HCEC 1CT (cell line): ENCODE measurements around the gene TALDO1.
A peak's percentile ranks its signal among the peaks of the same experiment; 100 is the strongest.

Experiments used
- DNase-seq: peaks from one replicate; pipeline ENCODE4 v3.0.0-alpha.2; 2017

Gene TALDO1

GRCh38 chr11:788953-789940 lies 42.0 kb downstream of the TALDO1 start:
- DNase-seq: no peak

GRCh38 chr11:789943-790342 lies 42.7 kb downstream of the TALDO1 start, which contains the start of gene CEND1:
Gene CEND1, minus strand, starts transcription at chr11:790090. Its CDS starts 1,514 bp downstream, at chr11:788576.
- DNase-seq: no peak

- no peak for DNase-seq
These were observed 43.7 kb downstream of the TALDO1 start for GRCh38 chr11:790721-791564.

- DNase-seq: no peak
These were observed 44.6 kb downstream of the TALDO1 start for GRCh38 chr11:791658-792534.

GRCh38 chr11:792535-792821 lies 45.2 kb downstream of the TALDO1 start:
- no peak for DNase-seq

GRCh38 chr11:792873-793272 lies 45.6 kb downstream of the TALDO1 start:
- no peak for DNase-seq

GRCh38 chr11:793556-793955 lies 46.3 kb downstream of the TALDO1 start:
- no peak for DNase-seq

GRCh38 chr11:794013-794765 lies 46.9 kb downstream of the TALDO1 start:
- DNase-seq: no peak

GRCh38 chr11:794766-795633 lies 47.7 kb downstream of the TALDO1 start:
- DNase-seq: no peak

- peak; percentile 90 for DNase-seq
These were observed 48.6 kb downstream of the TALDO1 start for GRCh38 chr11:795634-796564.

- DNase-seq: no peak
These were observed 49.5 kb downstream of the TALDO1 start for GRCh38 chr11:796565-797295.

GRCh38 chr11:797296-798092 lies 50.2 kb downstream of the TALDO1 start:
- peak; percentile 77 for DNase-seq

- DNase-seq: peak; percentile 73
These were observed 50.9 kb downstream of the TALDO1 start, which contains the start of gene SLC25A22 for GRCh38 chr11:798093-798713. Gene SLC25A22, minus strand, starts transcription at chr11:798281. Its CDS starts 3,275 bp downstream, at chr11:795006.

- DNase-seq: no peak
These were observed 52.5 kb downstream of the TALDO1 start for GRCh38 chr11:799641-800316.

GRCh38 chr11:800473-800872 lies 53.2 kb downstream of the TALDO1 start:
- DNase-seq: no peak

- no peak for DNase-seq
These were observed 54.0 kb downstream of the TALDO1 start for GRCh38 chr11:801097-801780.
